Coronary artery (tissue), 2 donors: ENCODE results near the gene GAB1.

Source experiments
- DNase-seq: peaks from one replicate; pipeline ENCODE4 v3.0.0-alpha.2; 2017; ENCODE audit warnings: low spot score
- H3K27ac ChIP-seq, 2 donors: fragments of 200-600 bp; sonication (generic); one replicate each; pipeline ENCODE4 v1.5.1; 2016 to 2019
- H3K4me3 ChIP-seq: fragments of 200-600 bp; sonication (generic); 2 replicates; pipeline ENCODE4 v1.5.1; 2016; ENCODE audit warnings: mild to moderate bottlenecking, moderate library complexity
- CTCF ChIP-seq: fragments of 200-600 bp; sonication (generic); IDR thresholded peaks from one replicate; pipeline ENCODE4 v1.5.1; 2019; ENCODE audit warnings: antibody characterized with exemption

The GAB1 gene

DNA sequence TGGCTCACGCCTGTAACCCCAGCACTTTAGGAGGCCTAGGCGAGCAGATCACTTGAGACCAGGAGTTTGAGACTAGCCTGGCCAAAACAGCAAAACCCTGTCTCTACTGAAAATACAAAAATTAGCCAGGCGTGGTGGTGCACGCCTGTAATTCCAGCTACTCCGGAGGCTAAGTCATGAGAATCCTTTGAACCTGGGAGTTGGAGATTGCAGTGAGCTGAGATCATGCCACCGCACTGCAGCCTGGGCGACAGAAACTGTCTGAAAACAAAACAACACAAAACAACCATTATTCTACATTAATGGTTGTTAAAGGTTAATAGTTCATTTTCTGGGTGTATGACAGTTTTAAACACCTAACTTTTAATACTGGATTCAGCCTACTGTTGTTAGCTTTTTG, 175.2 kb downstream of the GAB1 start:
- DNase-seq = no peak
- no peak overlapping the region for H3K4me3 ChIP-seq
- TF ChIP-seq CTCF = no peak
- H3K27ac ChIP-seq = no peak overlapping the region

DNA sequence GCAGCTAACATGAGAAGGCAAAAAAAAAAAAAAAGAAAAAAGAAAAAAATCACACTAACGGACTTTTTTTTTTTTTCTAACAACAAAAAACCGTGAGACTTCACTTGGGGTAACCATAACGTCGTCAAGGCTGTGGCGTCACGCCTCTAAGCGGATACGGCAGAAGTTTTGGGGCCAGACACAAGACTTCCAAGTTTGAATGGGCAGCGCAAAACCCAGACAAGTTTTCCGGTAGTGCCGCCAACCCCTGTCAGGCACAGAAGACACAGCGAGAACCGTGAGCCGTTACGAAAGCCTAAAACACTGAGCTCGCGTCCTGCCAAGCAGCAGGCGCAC, 176.3 kb downstream of the GAB1 start:
- TF ChIP-seq CTCF = no peak
- Histone ChIP-seq H3K4me3 (peak overlapping the region; percentile 99), H3K27ac (peak overlapping the region; percentile 96 to 99)
- no peak for DNase-seq

DNA sequence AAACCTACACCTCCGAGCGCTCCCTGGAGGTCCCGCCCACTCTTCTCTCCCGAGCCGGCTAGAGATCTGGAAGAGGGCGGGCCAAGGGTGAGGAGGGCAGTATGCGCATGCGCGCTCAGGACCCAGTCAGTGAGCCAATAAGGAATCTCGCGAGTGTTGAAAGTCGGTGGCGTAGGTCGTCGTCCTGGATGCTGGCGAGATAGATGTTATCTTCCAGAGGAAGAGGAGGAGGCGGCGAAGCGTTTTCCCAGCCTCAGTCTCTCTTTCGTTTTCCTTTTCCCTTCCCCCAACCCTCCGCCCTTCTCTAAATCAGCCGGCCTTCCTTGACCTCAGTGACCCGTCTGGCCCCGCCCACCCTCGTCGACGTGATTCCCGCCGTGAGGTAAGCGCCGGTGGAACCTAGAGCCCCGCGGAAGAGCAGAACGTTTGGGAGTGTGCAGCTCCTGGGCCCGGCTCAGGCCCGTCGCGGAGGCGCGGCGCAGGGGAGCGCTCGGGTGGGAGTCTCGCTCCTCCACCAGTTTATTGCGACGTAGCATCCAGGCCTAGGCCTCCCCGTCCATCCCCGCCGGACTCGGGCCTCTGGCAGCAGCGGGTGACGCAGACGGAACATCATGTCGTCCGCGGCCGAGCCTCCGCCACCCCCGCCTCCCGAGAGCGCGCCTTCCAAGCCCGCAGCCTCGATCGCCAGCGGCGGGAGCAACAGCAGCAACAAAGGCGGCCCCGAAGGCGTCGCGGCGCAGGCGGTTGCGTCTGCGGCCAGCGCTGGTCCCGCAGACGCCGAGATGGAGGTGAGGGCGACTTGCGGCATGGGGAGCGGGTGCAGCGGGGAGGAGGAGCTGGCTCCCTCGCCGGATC, 176.9 kb downstream of the GAB1 start, which contains the start of gene SMARCA5:
TSS of gene SMARCA5 (plus strand) at position 389 of the 855 bp plus-strand sequence. CDS start at position 612, 223 bp downstream.
- DNase-seq = peak; percentile 98
- no peak for TF ChIP-seq CTCF
- H3K27ac ChIP-seq = peak within 1 kb of the TSS; percentile 96 to 99
- peak within 1 kb of the TSS; percentile 99 for H3K4me3 ChIP-seq

DNA sequence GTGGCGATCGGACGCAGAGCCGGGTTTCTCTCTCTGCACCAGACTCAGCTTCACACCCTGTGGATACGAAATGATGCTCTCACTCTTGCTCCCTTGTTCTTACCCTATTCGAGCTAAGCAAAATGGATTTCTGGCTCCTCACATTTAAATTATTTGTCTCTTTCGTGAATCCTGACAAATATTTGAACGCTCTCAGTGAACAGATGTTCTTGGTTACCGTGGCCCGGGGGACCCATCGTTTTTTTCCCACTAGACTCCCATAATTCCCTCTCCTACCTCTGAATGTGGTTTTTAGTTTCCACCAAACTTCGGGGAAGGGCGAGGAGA, 177.5 kb downstream of the GAB1 start:
- Histone ChIP-seq H3K4me3 (peak overlapping the region; percentile 99), H3K27ac (peak overlapping the region; percentile 96 to 99)
- DNase-seq = no peak
- TF ChIP-seq CTCF = no peak

- peak overlapping the region; percentile 96 to 99 for H3K27ac ChIP-seq
- DNase-seq = peak; percentile 78
- H3K4me3 ChIP-seq = peak overlapping the region; percentile 99
- TF ChIP-seq CTCF = no peak
Measured at GRCh38 chr4:143514497-143514896, 177.8 kb downstream of the GAB1 start.

- TF ChIP-seq CTCF = no peak
- H3K4me3 ChIP-seq = peak overlapping the region; percentile 99
- no peak for DNase-seq
- H3K27ac ChIP-seq = peak overlapping the region; percentile 96 to 99
Measured at GRCh38 chr4:143514901-143515300, 178.2 kb downstream of the GAB1 start.

DNA sequence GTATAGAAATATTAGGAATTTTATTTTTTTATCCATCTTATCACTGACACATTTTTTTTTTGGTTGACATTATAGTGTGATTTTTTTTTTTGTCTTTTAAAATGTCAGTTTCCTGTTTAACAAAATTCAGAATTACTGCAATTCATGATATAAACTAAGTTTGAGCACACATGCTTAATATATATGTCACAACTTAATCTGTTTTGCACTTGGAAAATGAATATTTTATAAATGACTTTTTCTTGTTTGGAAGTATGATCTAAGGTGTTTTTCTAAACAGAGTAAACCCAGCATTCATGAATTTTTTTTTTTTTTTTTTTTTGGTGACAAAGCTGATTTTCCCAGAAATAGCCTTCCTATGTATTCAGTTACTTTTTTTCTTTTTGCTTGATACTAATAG, 179.2 kb downstream of the GAB1 start:
- H3K4me3 ChIP-seq = peak overlapping the region; percentile 99
- H3K27ac ChIP-seq = peak overlapping the region in 1 of 2 donors; percentile 96
- DNase-seq = no peak
- no peak for TF ChIP-seq CTCF
